ENCODE results near the gene GGCX. TPM values are rescaled to one million over a fixed set of nuclear protein-coding genes. Genes with fewer than 3 reads are reported as not detected.
"Not testable (repeated sequence)": the region's sequence is repeated elsewhere in the genome, so short reads cannot be mapped to it uniquely, and the experiment has no call there.

Gene GGCX
- total RNA-seq, 2 donors from 2014 or later = 74.5 to 89.5 TPM

GRCh38 chr2:85544254-85544691, 17.0 kb downstream of the GGCX start:
- H3K9ac ChIP-seq (ENCODE audit: extremely low read depth, low read length, poor library complexity, severe bottlenecking); H3K27me3 Mint-ChIP-seq (ENCODE audit: insufficient read depth); H3K9me3 ChIP-seq (ENCODE audit: control insufficient read depth, low read length); DNase-seq; H3K4me3 ChIP-seq (ENCODE audit: low read length); H3K27ac ChIP-seq (ENCODE audit: low read depth, low read length); H3K4me3 Mint-ChIP-seq; H3K9me3 Mint-ChIP-seq; H3K27me3 ChIP-seq (ENCODE audit: control insufficient read depth, insufficient read depth, low read length, poor library complexity, severe bottlenecking): not testable (repeated sequence)
- H3K4me1 Mint-ChIP-seq = peaks cover 27% of the 10 kb centered on the region
- WGBS, 2 experiments (ENCODE audit: insufficient coverage in 1 of 2, insufficient read length in 1 of 2) = 95% methylated on average over 3 of the region's 3 CpGs; no CpG with 5 or more reads in 1 of the 2 experiments
- peaks cover 76% of the 10 kb centered on the region for H3K36me3 ChIP-seq (ENCODE audit: control insufficient read depth, insufficient read depth, low read length)
- H3K27ac Mint-ChIP-seq = peak overlapping the region; percentile 41
- H3K36me3 Mint-ChIP-seq (ENCODE audit: low read depth) = peaks cover 77% of the 10 kb centered on the region
- peaks cover 15% of the 10 kb centered on the region for H3K4me1 ChIP-seq (ENCODE audit: control insufficient read depth, insufficient read depth, low read length)

- H3K4me3 ChIP-seq (ENCODE audit: low read length) = peak overlapping the region; percentile 99
- Mint-ChIP-seq H3K36me3 (ENCODE audit: low read depth) (peaks cover 65% of the 10 kb centered on the region), H3K27me3 (ENCODE audit: insufficient read depth) (no peaks in the 10 kb centered on the region), H3K9me3 (no peaks in the 10 kb centered on the region), H3K4me3 (peak overlapping the region; percentile 95), H3K4me1 (peaks cover 31% of the 10 kb centered on the region), H3K27ac (peak overlapping the region; percentile 9)
- H3K27me3 ChIP-seq (ENCODE audit: control insufficient read depth, insufficient read depth, low read length, poor library complexity, severe bottlenecking) = no peaks in the 10 kb centered on the region
- no peak overlapping the region for H3K27ac ChIP-seq (ENCODE audit: low read depth, low read length)
- H3K4me1 ChIP-seq (ENCODE audit: control insufficient read depth, insufficient read depth, low read length) = peaks cover 18% of the 10 kb centered on the region
- WGBS, 2 experiments (ENCODE audit: insufficient coverage in 1 of 2, insufficient read length in 1 of 2) = 96 to 100% methylated on average over 2 to 3 of the region's 4 CpGs
- no peaks in the 10 kb centered on the region for H3K9me3 ChIP-seq (ENCODE audit: control insufficient read depth, low read length)
- no peak overlapping the region for H3K9ac ChIP-seq (ENCODE audit: extremely low read depth, low read length, poor library complexity, severe bottlenecking)
- peaks cover 61% of the 10 kb centered on the region for H3K36me3 ChIP-seq (ENCODE audit: control insufficient read depth, insufficient read depth, low read length)
- no peak for DNase-seq
- TF ChIP-seq CTCF (conservative IDR thresholded peaks at IDR 0.05) = no peak
Measured at GRCh38 chr2:85542777-85543176, 18.5 kb downstream of the GGCX start.

- no peaks in the 10 kb centered on the region for H3K9me3 Mint-ChIP-seq
- Histone ChIP-seq H3K4me1 (ENCODE audit: control insufficient read depth, insufficient read depth, low read length) (peaks cover 22% of the 10 kb centered on the region), H3K9ac (ENCODE audit: extremely low read depth, low read length, poor library complexity, severe bottlenecking) (no peak overlapping the region), H3K4me3 (ENCODE audit: low read length) (peak overlapping the region; percentile 99), H3K36me3 (ENCODE audit: control insufficient read depth, insufficient read depth, low read length) (peaks cover 54% of the 10 kb centered on the region), H3K9me3 (ENCODE audit: control insufficient read depth, low read length) (no peaks in the 10 kb centered on the region), H3K27ac (ENCODE audit: low read depth, low read length) (no peak overlapping the region), H3K27me3 (ENCODE audit: control insufficient read depth, insufficient read depth, low read length, poor library complexity, severe bottlenecking) (no peaks in the 10 kb centered on the region)
- no peak for TF ChIP-seq CTCF (conservative IDR thresholded peaks at IDR 0.05)
- no peak for DNase-seq
- peak overlapping the region; percentile 56 for H3K27ac Mint-ChIP-seq
- H3K36me3 Mint-ChIP-seq (ENCODE audit: low read depth) = peaks cover 61% of the 10 kb centered on the region
- H3K4me1 Mint-ChIP-seq = peaks cover 40% of the 10 kb centered on the region
- WGBS, 2 experiments (ENCODE audit: insufficient coverage in 1 of 2, insufficient read length in 1 of 2) = 93 to 100% methylated on average over 2 to 5 of the region's 5 CpGs
- H3K4me3 Mint-ChIP-seq = peak overlapping the region; percentile 95
- H3K27me3 Mint-ChIP-seq (ENCODE audit: insufficient read depth) = no peaks in the 10 kb centered on the region
Measured at GRCh38 chr2:85541753-85542457, 19.4 kb downstream of the GGCX start.
